Measurements from ENCODE around the gene TTC21B. TPM values are rescaled to one million over a fixed set of nuclear protein-coding genes. Genes with fewer than 3 reads are reported as not detected.
"Not testable (repeated sequence)": the region's sequence is repeated elsewhere in the genome, so short reads cannot be mapped to it uniquely, and the experiment has no call there.

TTC21B gene
- total and polyA plus RNA-seq, 7 experiments from 2014 or later: 9.2 to 38.9 (median 29.1) TPM

DNA sequence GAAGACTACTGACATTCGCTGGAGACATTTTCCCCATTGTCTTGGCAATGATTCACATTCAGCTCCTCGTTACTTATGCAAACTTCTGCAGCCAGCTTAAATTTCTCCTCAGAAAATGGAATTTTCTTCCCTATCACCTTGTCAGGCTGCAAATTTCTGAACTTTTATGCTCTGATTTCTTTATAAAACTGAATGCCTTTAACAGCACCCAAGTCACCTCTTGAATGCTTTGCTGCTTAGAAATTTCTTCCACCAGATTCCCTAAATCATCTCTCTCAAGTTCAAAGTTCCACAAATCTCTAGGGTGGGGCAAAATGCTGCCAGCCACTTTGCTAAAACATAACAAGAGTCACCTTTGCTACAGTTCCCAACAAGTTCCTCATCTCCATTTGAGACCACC, 92.5 kb downstream of the TTC21B start:
- H3K4me3 Mint-ChIP-seq; H3K27ac ChIP-seq (ENCODE audit: low read depth, low read length); POLR2A ChIA-PET; H3K4me1 Mint-ChIP-seq; H3K27me3 ChIP-seq (ENCODE audit: control insufficient read depth in 2 of 2, insufficient read depth in 2 of 2, low read length in 2 of 2); H3K27me3 Mint-ChIP-seq; H3K4me1 ChIP-seq (ENCODE audit: control insufficient read depth in 2 of 2, insufficient read depth in 2 of 2, low read length in 2 of 2); DNase-seq; H3K9me3 ChIP-seq (ENCODE audit: control insufficient read depth in 2 of 3, low read length in 3 of 3); H3K4me3 ChIP-seq (ENCODE audit: low read length); ATAC-seq; H3K27ac Mint-ChIP-seq; intact Hi-C loops (cut with micrococcal nuclease); H3K36me3 ChIP-seq (ENCODE audit: control insufficient read depth in 2 of 3, insufficient read depth in 3 of 3, low read length in 3 of 3): not testable (repeated sequence)
- Mint-ChIP-seq H3K9me3 (peaks cover 0 to 38% (median 14%) of the 10 kb centered on the region in 11 donors), H3K36me3 (peaks cover 13 to 39% (median 30%) of the 10 kb centered on the region in 5 donors)
- CTCF ChIA-PET: interaction anchor here (1.4 kb wide), 1 partner anchor 13 kb away, joined by 5 read pairs; no protein-coding TSS in a partner anchor

DNA sequence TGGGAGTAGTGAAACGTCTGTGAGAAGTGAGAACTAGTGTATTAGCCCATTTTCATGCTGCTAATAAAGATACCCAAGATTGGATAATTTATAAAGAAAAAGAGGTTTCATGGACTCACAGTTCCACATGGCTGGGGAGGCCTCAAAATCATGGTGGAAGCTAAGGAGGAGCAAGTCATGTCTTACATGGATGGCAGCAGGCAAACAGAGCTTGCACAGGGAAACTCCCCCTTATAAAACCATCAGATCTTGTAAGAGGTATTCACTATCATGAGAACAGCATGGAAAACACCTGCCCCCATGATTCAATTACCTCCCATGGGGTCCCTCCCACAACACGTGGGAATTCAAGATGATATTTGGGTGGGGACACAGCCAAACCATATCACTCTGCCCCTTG, 93.9 kb downstream of the TTC21B start:
- H3K27ac Mint-ChIP-seq; H3K4me1 ChIP-seq (ENCODE audit: control insufficient read depth in 2 of 2, insufficient read depth in 2 of 2, low read length in 2 of 2); H3K4me3 Mint-ChIP-seq; H3K27ac ChIP-seq (ENCODE audit: low read depth, low read length); POLR2A ChIA-PET; H3K27me3 ChIP-seq (ENCODE audit: control insufficient read depth in 2 of 2, insufficient read depth in 2 of 2, low read length in 2 of 2); H3K4me3 ChIP-seq (ENCODE audit: low read length); H3K4me1 Mint-ChIP-seq; H3K9me3 ChIP-seq (ENCODE audit: control insufficient read depth in 2 of 3, low read length in 3 of 3); H3K27me3 Mint-ChIP-seq; intact Hi-C loops (cut with micrococcal nuclease); DNase-seq; ATAC-seq; H3K36me3 ChIP-seq (ENCODE audit: control insufficient read depth in 2 of 3, insufficient read depth in 3 of 3, low read length in 3 of 3): not testable (repeated sequence)
- H3K36me3 Mint-ChIP-seq: peaks cover 16 to 41% (median 38%) of the 10 kb centered on the region in 5 donors
- H3K9me3 Mint-ChIP-seq: peaks cover 0 to 38% (median 14%) of the 10 kb centered on the region in 11 donors
- CTCF ChIA-PET: interaction anchor here (0.6 to 1.4 kb wide), 2 partner anchors 15 to 634 kb away, joined by 3 to 5 read pairs; no protein-coding TSS in a partner anchor

DNA sequence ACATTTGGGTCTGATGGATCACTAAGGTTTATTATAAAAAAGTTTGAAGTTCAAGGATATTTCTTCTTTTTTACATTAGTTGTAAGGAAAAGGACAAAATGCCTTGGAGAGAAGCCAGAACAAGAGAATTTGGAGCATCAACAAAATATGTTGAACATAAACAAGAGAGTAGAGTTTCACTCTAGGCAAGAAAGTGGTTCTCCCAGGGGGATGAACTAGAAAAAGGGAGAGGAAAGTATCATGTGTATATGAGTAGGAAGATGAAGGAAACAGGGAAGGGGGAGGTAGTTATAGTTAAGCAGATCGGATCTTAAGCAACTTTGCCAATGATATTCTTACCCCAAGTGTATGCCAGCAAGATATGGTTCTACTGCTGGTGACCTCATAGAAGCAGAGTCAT, 95.7 kb downstream of the TTC21B start:
- CTCF ChIA-PET: no interaction called here
- POLR2A ChIA-PET: no interaction called here
- intact Hi-C loops (cut with micrococcal nuclease): no loop called here

DNA sequence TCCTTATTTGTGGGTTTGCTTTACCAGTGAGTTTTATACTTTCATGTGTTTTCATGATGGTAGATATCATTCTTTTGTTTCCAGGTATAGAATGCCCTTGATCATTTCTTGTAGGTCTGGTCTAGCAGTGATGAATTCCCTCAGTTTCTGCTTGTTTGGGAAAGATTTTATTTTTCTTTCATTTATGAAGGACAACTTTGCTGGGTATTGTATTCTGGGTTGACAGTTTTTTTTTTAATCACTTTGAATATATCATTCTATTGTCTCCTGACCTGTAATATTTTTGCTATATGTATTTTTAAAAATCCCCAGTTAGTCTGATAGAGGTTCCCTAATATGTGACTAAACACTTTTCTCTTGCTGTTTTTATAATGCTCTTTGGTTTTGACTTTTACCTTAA, 101.2 kb downstream of the TTC21B start:
- H3K27ac Mint-ChIP-seq: no peak overlapping the region
- ATAC-seq (no peak), DNase-seq (no peak)
- Histone ChIP-seq H3K27ac (ENCODE audit: low read depth, low read length) (no peak overlapping the region), H3K9me3 (ENCODE audit: control insufficient read depth in 2 of 3, low read length in 3 of 3) (peaks cover 0 to 6% (median 0%) of the 10 kb centered on the region in 3 experiments), H3K27me3 (ENCODE audit: control insufficient read depth in 2 of 2, insufficient read depth in 2 of 2, low read length in 2 of 2) (no peaks in the 10 kb centered on the region), H3K36me3 (ENCODE audit: control insufficient read depth in 2 of 3, insufficient read depth in 3 of 3, low read length in 3 of 3) (no peaks in the 10 kb centered on the region), H3K4me1 (ENCODE audit: control insufficient read depth in 2 of 2, insufficient read depth in 2 of 2, low read length in 2 of 2) (no peaks in the 10 kb centered on the region), H3K4me3 (ENCODE audit: low read length) (no peak overlapping the region)
- peaks cover 16 to 56% (median 46%) of the 10 kb centered on the region in 5 donors for H3K36me3 Mint-ChIP-seq
- H3K4me3 Mint-ChIP-seq: no peak overlapping the region
- H3K9me3 Mint-ChIP-seq: peaks cover 5 to 53% (median 31%) of the 10 kb centered on the region in 11 donors
- peaks cover 0 to 2% (median 0%) of the 10 kb centered on the region in 7 donors for H3K4me1 Mint-ChIP-seq
- POLR2A ChIA-PET: no interaction called here
- intact Hi-C loops (cut with micrococcal nuclease): no loop called here
- CTCF ChIA-PET: no interaction called here
- H3K27me3 Mint-ChIP-seq: no peaks in the 10 kb centered on the region

More for the DNA sequence above, 95.7 kb downstream of the TTC21B start:
- Histone ChIP-seq H3K4me1 (ENCODE audit: control insufficient read depth in 2 of 2, insufficient read depth in 2 of 2, low read length in 2 of 2) (no peaks in the 10 kb centered on the region), H3K27ac (ENCODE audit: low read depth, low read length) (no peak overlapping the region), H3K27me3 (ENCODE audit: control insufficient read depth in 2 of 2, insufficient read depth in 2 of 2, low read length in 2 of 2) (no peaks in the 10 kb centered on the region), H3K4me3 (ENCODE audit: low read length) (no peak overlapping the region), H3K36me3 (ENCODE audit: control insufficient read depth in 2 of 3, insufficient read depth in 3 of 3, low read length in 3 of 3) (no peaks in the 10 kb centered on the region), H3K9me3 (ENCODE audit: control insufficient read depth in 2 of 3, low read length in 3 of 3) (peaks cover 0 to 7% (median under 1%) of the 10 kb centered on the region in 3 experiments)
- Mint-ChIP-seq H3K9me3 (peaks cover 7 to 49% (median 23%) of the 10 kb centered on the region in 11 donors), H3K27ac (no peak overlapping the region), H3K4me1 (no peaks in the 10 kb centered on the region), H3K36me3 (peaks cover 27 to 56% (median 53%) of the 10 kb centered on the region in 5 donors), H3K4me3 (no peak overlapping the region), H3K27me3 (no peaks in the 10 kb centered on the region)
- DNase-seq: no peak
- no peak for ATAC-seq

DNA sequence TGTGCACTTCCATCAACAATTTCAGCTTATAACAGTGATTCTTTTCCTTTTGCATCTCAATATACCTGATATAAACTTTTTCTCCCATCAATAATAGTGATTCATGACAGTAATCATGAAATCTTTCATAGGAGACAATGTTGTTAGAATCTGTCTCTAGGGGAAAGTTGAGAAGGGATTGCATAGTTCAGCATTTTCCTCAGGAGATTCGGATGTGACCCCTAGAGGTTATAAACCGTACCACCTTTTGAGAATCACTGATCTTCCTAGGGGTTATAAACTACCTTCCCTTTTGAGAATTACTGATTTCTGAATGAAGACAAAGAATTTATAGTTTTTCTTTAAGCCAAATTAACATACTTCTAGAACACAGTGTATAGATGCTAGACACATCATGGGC, 106.6 kb downstream of the TTC21B start:
- ChIA-PET POLR2A (no interaction called here), CTCF (no interaction called here)

DNA sequence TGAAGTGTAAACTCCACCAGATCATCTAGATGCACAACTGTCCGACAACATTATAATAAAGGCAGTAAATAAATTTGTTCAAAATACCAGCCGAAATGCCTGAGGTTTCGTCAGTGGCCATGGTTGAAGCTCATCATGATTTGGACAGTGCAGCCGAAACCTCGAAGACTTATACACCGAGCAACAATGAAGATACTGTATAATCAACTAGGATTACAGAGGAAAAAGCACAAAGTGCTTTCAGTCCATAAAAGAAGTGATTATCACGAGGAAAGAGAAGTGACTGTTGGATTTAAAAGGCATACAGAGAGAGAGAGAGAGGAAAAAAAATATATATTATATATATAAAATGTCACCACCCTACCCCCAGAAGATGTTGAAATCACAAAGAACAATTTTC, 107.5 kb downstream of the TTC21B start:
- intact Hi-C loops (cut with micrococcal nuclease): no loop called here
- H3K4me1 Mint-ChIP-seq: no peaks in the 10 kb centered on the region
- H3K27ac Mint-ChIP-seq: no peak overlapping the region
- Histone ChIP-seq H3K27ac (ENCODE audit: low read depth, low read length) (no peak overlapping the region), H3K4me1 (ENCODE audit: control insufficient read depth in 2 of 2, insufficient read depth in 2 of 2, low read length in 2 of 2) (no peaks in the 10 kb centered on the region), H3K4me3 (ENCODE audit: low read length) (no peak overlapping the region), H3K27me3 (ENCODE audit: control insufficient read depth in 2 of 2, insufficient read depth in 2 of 2, low read length in 2 of 2) (no peaks in the 10 kb centered on the region), H3K9me3 (ENCODE audit: control insufficient read depth in 2 of 3, low read length in 3 of 3) (no peaks in the 10 kb centered on the region), H3K36me3 (ENCODE audit: control insufficient read depth in 2 of 3, insufficient read depth in 3 of 3, low read length in 3 of 3) (no peaks in the 10 kb centered on the region)
- H3K36me3 Mint-ChIP-seq: peaks cover 0 to 24% (median 4%) of the 10 kb centered on the region in 5 donors
- ChIA-PET POLR2A (no interaction called here), CTCF (no interaction called here)
- ATAC-seq (no peak), DNase-seq (no peak)
- no peak overlapping the region for H3K4me3 Mint-ChIP-seq
- peaks cover 0 to 24% (median 13%) of the 10 kb centered on the region in 11 donors for H3K9me3 Mint-ChIP-seq
- no peaks in the 10 kb centered on the region for H3K27me3 Mint-ChIP-seq

More for the DNA sequence above, 106.6 kb downstream of the TTC21B start:
- H3K4me1 ChIP-seq (ENCODE audit: control insufficient read depth in 2 of 2, insufficient read depth in 2 of 2, low read length in 2 of 2): no peaks in the 10 kb centered on the region
- H3K36me3 ChIP-seq (ENCODE audit: control insufficient read depth in 2 of 3, insufficient read depth in 3 of 3, low read length in 3 of 3): no peaks in the 10 kb centered on the region
- H3K4me1 Mint-ChIP-seq: no peaks in the 10 kb centered on the region
- peaks cover 0 to 26% (median 5%) of the 10 kb centered on the region in 5 donors for H3K36me3 Mint-ChIP-seq
- no peak for DNase-seq
- ATAC-seq: no peak
- H3K9me3 Mint-ChIP-seq: peaks cover 0 to 34% (median 18%) of the 10 kb centered on the region in 11 donors
- H3K27ac Mint-ChIP-seq: no peak overlapping the region
- no peaks in the 10 kb centered on the region for H3K27me3 ChIP-seq (ENCODE audit: control insufficient read depth in 2 of 2, insufficient read depth in 2 of 2, low read length in 2 of 2)
- no peak overlapping the region for H3K4me3 Mint-ChIP-seq
- no peak overlapping the region for H3K27ac ChIP-seq (ENCODE audit: low read depth, low read length)
- intact Hi-C loops (cut with micrococcal nuclease): no loop called here
- no peak overlapping the region for H3K4me3 ChIP-seq (ENCODE audit: low read length)
- H3K9me3 ChIP-seq (ENCODE audit: control insufficient read depth in 2 of 3, low read length in 3 of 3): no peaks in the 10 kb centered on the region
- no peaks in the 10 kb centered on the region for H3K27me3 Mint-ChIP-seq

DNA sequence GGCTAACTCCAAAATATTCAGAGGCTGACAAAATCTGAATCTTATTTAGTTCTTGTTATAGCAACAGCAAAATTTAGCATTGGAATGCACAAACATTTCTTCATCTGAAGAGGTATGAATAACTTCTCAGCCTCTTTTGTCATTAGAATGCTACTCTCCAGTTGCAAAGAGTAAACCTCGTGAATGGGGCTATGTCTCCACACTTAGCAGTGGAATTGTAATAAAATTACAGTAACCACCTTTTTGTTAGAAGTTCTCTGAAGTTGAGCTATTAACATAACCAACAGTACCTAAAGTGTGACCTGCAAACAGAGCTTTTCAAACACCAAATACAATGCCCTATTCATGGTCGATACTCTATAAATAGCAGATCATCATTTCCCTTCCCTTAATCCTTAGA, 109.4 kb downstream of the TTC21B start:
- H3K36me3 ChIP-seq (ENCODE audit: control insufficient read depth in 2 of 3, insufficient read depth in 3 of 3, low read length in 3 of 3): no peaks in the 10 kb centered on the region
- no peak for DNase-seq
- intact Hi-C loops (cut with micrococcal nuclease): no loop called here
- no peak for ATAC-seq
- POLR2A ChIA-PET: no interaction called here
- H3K27me3 ChIP-seq (ENCODE audit: control insufficient read depth in 2 of 2, insufficient read depth in 2 of 2, low read length in 2 of 2): no peaks in the 10 kb centered on the region
- peaks cover 0 to 23% (median 8%) of the 10 kb centered on the region in 5 donors for H3K36me3 Mint-ChIP-seq
- H3K4me3 Mint-ChIP-seq: no peak overlapping the region
- H3K4me3 ChIP-seq (ENCODE audit: low read length): no peak overlapping the region
- H3K9me3 Mint-ChIP-seq: peaks cover 0 to 6% (median 0%) of the 10 kb centered on the region in 11 donors
- no peaks in the 10 kb centered on the region for H3K4me1 ChIP-seq (ENCODE audit: control insufficient read depth in 2 of 2, insufficient read depth in 2 of 2, low read length in 2 of 2)
- H3K27ac ChIP-seq (ENCODE audit: low read depth, low read length): no peak overlapping the region
- H3K4me1 Mint-ChIP-seq: no peaks in the 10 kb centered on the region
- CTCF ChIA-PET: no interaction called here
- no peaks in the 10 kb centered on the region for H3K9me3 ChIP-seq (ENCODE audit: control insufficient read depth in 2 of 3, low read length in 3 of 3)
- no peak overlapping the region for H3K27ac Mint-ChIP-seq
- no peaks in the 10 kb centered on the region for H3K27me3 Mint-ChIP-seq
